Left colon (tissue), 2 donors: ENCODE results near the gene ADGRB2. TPM values are rescaled to one million over a fixed set of nuclear protein-coding genes. Genes with fewer than 3 reads are reported as not detected.

Experiments
- ATAC-seq: fragments of 200-7000 bp; cut with Tn5 transposase; one replicate; pipeline ENCODE4 v1.9.1; 2020; ENCODE audit warnings: mild to moderate bottlenecking, moderate library complexity
- DNase-seq, 2 donors: peaks; one replicate each; pipeline ENCODE4 v3.0.0-alpha.2; 2020
- intact Hi-C, 2 donors: fragments of 100-400 bp; cut with DNase I in 1 of 2; cut with micrococcal nuclease in 1 of 2; formaldehyde crosslinking; loops; one replicate each; pipeline versions ENCODE4 v1.11.2 to v1.14.0; 2022; cut with DNase I, micrococcal nuclease
- total RNA-seq, 2 donors: library from RNA; stranded (reverse); fragmentation: NEBNext Ultra II Directional; extraction: Animal tissue kit (Norgen Biotek cat#: 25700); gene quantifications; one replicate each; pipeline ENCODE4 v1.2.1, GENCODE V29; 2021
- donor health status: DM: no; HTN: no; CAD: no.
- donor health status: DM: yes; HTN: yes; CAD: no.

The ADGRB2 gene
- total RNA-seq, 2 donors from 2014 or later, result 0.79 to 0.89 TPM

- intact Hi-C loops, result no loop called here
- DNase-seq (no peak), ATAC-seq (no peak)
Measured at GRCh38 chr1:31742462-31743212, 21.5 kb downstream of the ADGRB2 start.

DNA sequence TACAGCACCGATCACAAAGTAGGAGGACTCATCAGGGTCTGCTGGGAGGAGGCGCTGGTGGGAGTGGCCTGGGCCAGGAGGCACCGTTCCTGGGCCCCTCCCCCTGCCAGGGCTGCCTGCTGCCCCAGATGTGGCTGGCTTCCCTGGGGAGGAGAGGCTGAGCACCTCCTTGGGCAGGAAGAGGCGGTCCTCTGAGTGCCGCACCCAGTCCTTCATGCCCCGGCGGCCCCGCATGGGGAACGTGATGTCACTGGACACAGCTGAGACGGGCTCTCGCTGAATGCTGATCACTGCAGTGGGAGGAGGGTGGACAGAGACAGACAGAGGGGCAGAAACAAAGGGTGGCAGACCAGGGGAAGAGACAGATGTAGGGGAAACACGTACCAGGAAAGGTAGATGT, 24.8 kb downstream of the ADGRB2 start:
- peak; percentile 69 for ATAC-seq
- intact Hi-C loops, result no loop called here
- peak; percentile 68 to 74 for DNase-seq

DNA sequence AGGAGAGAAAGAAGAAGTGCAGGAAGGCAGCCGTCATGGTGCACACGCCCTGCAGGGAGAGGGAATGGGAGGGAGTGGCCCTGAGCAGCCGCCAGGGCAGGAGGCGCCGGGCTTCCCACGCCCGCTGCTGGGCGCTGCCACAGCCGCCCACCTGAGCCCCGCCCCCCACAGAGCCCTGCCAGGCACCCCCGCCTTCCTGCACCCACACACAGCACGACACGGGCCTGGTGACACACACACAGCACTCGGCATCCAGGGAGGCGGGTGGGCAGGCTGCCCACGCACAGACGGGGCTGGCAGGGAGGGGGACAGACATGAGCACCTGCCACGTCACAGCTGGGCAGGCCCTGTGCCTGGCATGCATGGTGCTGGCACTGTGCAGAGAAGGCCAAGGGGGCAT, 27.5 kb downstream of the ADGRB2 start:
- intact Hi-C loops, result no loop called here
- peak; percentile 92 for ATAC-seq
- DNase-seq, result peak; percentile 45 to 54

DNA sequence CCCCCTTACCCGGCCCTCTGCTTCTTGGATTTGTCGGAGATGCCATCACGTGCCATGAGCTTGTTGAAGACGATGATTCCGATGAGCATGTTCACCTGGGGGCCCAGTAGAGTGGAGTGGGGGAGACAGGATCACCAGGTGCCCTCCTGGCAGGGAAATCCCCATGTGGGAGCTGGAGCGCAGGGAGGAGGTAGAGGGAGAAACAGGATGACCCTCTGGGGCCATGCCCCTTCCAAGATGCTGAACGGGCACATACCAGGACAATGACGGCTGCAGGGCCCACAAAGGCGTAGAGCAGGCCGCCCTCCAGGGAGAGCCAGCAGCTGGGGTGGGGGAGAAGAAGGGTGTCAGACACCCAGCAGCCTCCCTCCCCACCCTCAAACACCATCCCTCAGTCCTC, 28.6 kb downstream of the ADGRB2 start:
- DNase-seq (no peak), ATAC-seq (no peak)
- intact Hi-C loops, result no loop called here

- intact Hi-C loops, result no loop called here
- DNase-seq (no peak), ATAC-seq (no peak)
Measured at GRCh38 chr1:31734582-31735107, 29.5 kb downstream of the ADGRB2 start.

GRCh38 chr1:31733389-31734219, 30.5 kb downstream of the ADGRB2 start:
- intact Hi-C loops, result no loop called here
- no peak for DNase-seq
- no peak for ATAC-seq

DNA sequence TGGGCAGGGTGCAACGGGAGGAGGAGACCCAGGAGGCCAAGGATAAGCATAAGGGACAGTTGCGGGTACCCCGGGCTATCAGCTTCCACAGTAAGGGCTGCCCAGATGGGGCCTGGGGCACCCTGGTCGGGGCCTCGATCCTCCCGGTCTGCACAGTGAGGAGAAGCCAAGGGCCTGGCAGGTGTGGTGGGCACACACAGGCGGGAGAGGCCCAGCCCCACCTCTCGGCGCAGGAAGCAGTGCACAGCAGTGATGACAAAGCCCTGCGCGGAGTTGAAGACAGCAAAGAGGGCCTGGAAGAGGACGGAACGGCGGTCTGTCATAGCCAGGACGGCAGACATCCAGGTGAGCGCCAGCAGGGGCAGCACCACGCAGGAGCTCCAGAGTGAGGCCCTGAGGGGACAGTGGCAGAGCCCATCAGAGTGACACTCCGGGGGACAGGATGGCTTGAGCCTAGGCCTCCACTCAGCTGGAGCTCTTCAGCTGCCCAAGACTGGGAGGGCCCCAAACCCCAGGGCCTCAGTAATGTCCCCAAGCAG, 31.3 kb downstream of the ADGRB2 start:
- DNase-seq, result no peak
- intact Hi-C loops, result no loop called here
- no peak for ATAC-seq

- intact Hi-C loops, result no loop called here
- DNase-seq (no peak), ATAC-seq (no peak)
Measured at GRCh38 chr1:31732343-31732742, 31.8 kb downstream of the ADGRB2 start.

GRCh38 chr1:31731049-31731565, 33.0 kb downstream of the ADGRB2 start:
- DNase-seq (no peak), ATAC-seq (no peak)
- intact Hi-C loops, result no loop called here

DNA sequence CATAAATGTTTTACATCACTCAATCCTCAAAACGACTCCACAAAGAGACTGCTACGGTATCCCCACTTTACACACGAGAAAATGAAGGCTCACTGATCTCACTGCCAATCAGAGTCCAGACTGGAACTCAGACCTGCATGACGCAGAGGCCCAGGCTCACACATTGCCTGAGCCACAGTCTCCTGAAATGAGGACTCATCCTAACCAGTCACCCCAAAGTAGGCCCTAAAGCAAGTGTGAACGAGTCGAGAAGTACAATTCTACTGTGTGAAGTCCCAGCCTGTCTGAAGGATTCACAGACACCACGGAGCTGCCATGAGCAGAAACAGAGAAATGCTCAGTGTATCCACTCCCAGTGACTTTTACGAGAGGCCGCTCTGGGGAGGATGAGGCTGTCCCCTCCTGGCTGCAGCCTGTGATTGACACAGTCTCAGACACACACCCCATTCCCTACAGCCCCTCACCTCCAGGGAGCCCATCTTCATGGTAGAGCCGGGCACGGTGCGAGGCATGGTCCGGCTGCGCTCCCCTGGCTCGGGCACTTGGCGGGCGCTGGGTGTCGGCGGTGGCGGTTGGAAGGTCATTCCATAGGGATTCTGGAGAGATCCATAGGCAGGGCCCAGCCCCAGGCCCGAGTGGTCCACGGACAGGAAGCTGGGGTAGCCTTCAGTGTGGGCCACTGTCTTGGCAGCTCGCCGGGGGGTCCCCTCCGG, 33.6 kb downstream of the ADGRB2 start:
- ATAC-seq (no peak), DNase-seq (no peak)
- intact Hi-C loops, result no loop called here

DNA sequence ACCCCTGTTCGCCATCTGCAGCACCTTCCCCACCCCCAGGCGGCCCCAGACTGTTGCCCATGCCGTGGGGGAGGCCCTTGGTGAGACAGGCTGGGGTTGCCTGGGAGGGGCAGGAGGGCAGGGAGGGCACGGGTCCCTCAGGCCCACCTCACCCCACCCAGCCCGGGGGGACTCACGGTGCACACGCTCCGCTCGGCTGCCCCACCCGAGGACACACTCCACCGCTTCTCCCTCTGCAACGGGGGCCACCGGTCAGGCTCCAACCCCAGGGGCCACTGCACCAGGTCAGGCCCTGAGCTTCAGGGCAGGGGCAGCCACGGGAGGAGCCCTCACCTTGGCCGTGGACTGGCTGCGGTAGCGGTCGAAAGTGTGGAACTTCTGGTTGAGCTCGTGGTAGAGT, 36.3 kb downstream of the ADGRB2 start:
- ATAC-seq (no peak), DNase-seq (no peak)
- intact Hi-C loops, result no loop called here

DNA sequence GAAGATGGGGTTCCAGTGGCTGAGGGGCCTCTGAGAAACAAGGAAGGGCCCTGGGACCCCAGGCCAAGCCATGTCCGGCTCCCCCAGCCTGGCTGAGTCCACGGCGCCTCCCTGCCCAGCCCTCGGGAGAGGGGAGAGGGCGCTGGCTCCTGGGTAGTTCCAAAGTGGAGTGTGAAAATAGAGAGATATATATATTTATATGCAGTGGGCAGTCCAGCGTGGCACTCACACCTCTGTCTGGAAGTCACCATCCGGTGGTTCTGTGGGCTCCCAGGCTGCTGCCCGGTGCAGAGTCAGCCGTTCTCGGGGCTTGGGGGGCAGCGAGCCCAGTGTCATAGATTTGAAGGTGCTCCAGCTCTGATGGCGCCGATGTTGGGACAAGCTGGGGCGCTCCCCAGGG, 36.9 kb downstream of the ADGRB2 start:
- intact Hi-C loops, result no loop called here
- ATAC-seq, result no peak
- no peak for DNase-seq

GRCh38 chr1:31726715-31727114, 37.4 kb downstream of the ADGRB2 start:
- ATAC-seq (no peak), DNase-seq (no peak)
- intact Hi-C loops, result no loop called here

- peak; percentile 41 to 49 for DNase-seq
Measured at GRCh38 chr1:31725777-31726535, 38.2 kb downstream of the ADGRB2 start.

GRCh38 chr1:31725134-31725533, 39.0 kb downstream of the ADGRB2 start:
- no peak for ATAC-seq
- intact Hi-C loops, result no loop called here
- no peak for DNase-seq

More at GRCh38 chr1:31725777-31726535, 38.2 kb downstream of the ADGRB2 start:
- intact Hi-C loops, result no loop called here
- ATAC-seq, result no peak

DNA sequence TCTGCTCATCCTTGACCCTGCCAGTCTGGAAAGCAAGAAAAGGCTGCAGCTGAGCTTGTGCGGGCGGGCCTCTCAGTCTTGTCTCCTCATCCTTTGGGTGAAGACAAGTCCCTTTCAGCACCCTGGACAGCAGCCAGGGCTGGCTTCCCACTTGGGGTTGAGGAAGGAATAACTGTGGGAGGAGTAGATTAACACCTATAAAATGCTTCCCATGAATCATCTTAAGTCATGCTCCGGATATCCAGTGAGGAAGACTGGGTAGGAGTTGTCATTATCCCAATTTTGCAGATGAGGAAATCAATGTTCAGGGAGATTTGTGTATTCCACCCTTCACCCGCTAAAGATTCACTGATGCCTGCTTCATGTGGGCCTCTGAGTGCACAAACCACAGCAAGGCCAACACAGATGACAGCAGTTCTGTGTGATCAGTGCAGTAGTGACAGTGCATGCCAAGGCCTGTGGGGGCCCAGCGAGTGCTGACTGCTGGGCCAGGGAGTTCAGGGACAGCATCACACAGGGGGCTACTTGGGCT, 40.2 kb downstream of the ADGRB2 start:
- intact Hi-C loops, result no loop called here
- peak; percentile 70 to 86 for DNase-seq
- ATAC-seq, result peak; percentile 74

GRCh38 chr1:31718327-31718897, 45.7 kb downstream of the ADGRB2 start:
- no peak for DNase-seq
- ATAC-seq, result no peak

More at GRCh38 chr1:31718327-31718897, 45.7 kb downstream of the ADGRB2 start:
- intact Hi-C loops, result loop anchor here in 1 of 2 donors (10.0 kb wide), 1 partner anchor 54 kb away; no protein-coding TSS in a partner anchor
